Thymus (tissue), 11 donors: ENCODE results near the gene DAB1. TPM values are rescaled to one million over a fixed set of nuclear protein-coding genes. Genes with fewer than 3 reads are reported as not detected.
"Not testable (repeated sequence)": the region's sequence is repeated elsewhere in the genome, so short reads cannot be mapped to it uniquely, and the experiment has no call there.

Source experiments
- DNase-seq, 9 donors: peaks; one replicate each; pipeline ENCODE4 v3.0.0-alpha.2; 2013; ENCODE audit warnings: low spot score in 9 of 9, low read depth in 6 of 9, missing footprints in 1 of 9
- H3K27ac ChIP-seq, 2 donors: one replicate each; pipeline ENCODE4 v1.5.1; 2013; ENCODE audit warnings: control low read depth in 1 of 2, low read depth in 1 of 2, low read length in 1 of 2, mild to moderate bottlenecking in 1 of 2, moderate library complexity in 1 of 2
- H3K27me3 ChIP-seq, 2 donors: one replicate each; pipeline ENCODE4 v1.5.1; 2013; ENCODE audit warnings: low read length in 1 of 2; ENCODE audit not compliant: control insufficient read depth in 2 of 2, insufficient read depth in 1 of 2
- H3K36me3 ChIP-seq, 2 donors: one replicate each; pipeline ENCODE4 v1.5.1; 2013; ENCODE audit warnings: low read length in 1 of 2, mild to moderate bottlenecking in 1 of 2, moderate library complexity in 1 of 2; ENCODE audit not compliant: control insufficient read depth in 2 of 2, insufficient read depth in 2 of 2
- H3K4me1 ChIP-seq, 2 donors: one replicate each; pipeline ENCODE4 v1.5.1; 2013; ENCODE audit warnings: low read length in 2 of 2; ENCODE audit not compliant: control insufficient read depth in 2 of 2, insufficient read depth in 2 of 2
- H3K4me3 ChIP-seq, 2 donors: one replicate each; pipeline ENCODE4 v1.5.1; 2013; ENCODE audit warnings: low read length in 2 of 2, control low read depth in 1 of 2, mild to moderate bottlenecking in 1 of 2
- H3K9me3 ChIP-seq, 2 donors: one replicate each; pipeline ENCODE4 v1.5.1; 2013; ENCODE audit warnings: low read length in 1 of 2, mild to moderate bottlenecking in 1 of 2; ENCODE audit not compliant: control insufficient read depth in 2 of 2, insufficient read depth in 1 of 2
- WGBS: extraction: QIAGEN DNeasy Blood & Tissue Kit; methylation state at CpG from one replicate; pipeline ENCODE4 v1.1.7; 2013; 5-methylcytosine and 5-hydroxymethylcytosine counted together
- polyA plus RNA-seq: library from polyadenylated mRNA; stranded (reverse); fragments of 200-250 nt; gene quantifications from one replicate; pipeline ENCODE4 v1.2.3, GENCODE V29; 2013
- total RNA-seq: library from RNA; stranded (reverse); fragments of 120-200 nt; gene quantifications from one replicate; pipeline ENCODE4 v1.2.4, GENCODE V29; 2013
- donor health status: healthy.

Gene DAB1
- total and polyA plus RNA-seq, 2 donors, result 0.09 to 0.23 TPM

- H3K9me3 ChIP-seq, result no peaks in the 10 kb centered on the region
- H3K4me3 ChIP-seq, result no peak overlapping the region
- no peaks in the 10 kb centered on the region for H3K27me3 ChIP-seq
- H3K4me1 ChIP-seq, result no peaks in the 10 kb centered on the region
- no peaks in the 10 kb centered on the region for H3K36me3 ChIP-seq
- DNase-seq, result no peak
- no peak overlapping the region for H3K27ac ChIP-seq
These were observed 201.6 kb downstream of the DAB1 start for GRCh38 chr1:57222307-57222706.

GRCh38 chr1:57220905-57221304 lies 203.0 kb downstream of the DAB1 start:
- H3K36me3 ChIP-seq, H3K4me1 ChIP-seq, H3K4me3 ChIP-seq, H3K27me3 ChIP-seq, H3K27ac ChIP-seq, DNase-seq, H3K9me3 ChIP-seq: not testable (repeated sequence)
- 89% methylated on average over 1 of the region's 2 CpGs for WGBS

- no peak overlapping the region for H3K4me3 ChIP-seq
- no peaks in the 10 kb centered on the region for H3K9me3 ChIP-seq
- H3K4me1 ChIP-seq, result no peaks in the 10 kb centered on the region
- no peak for DNase-seq
- no peaks in the 10 kb centered on the region for H3K36me3 ChIP-seq
- no peaks in the 10 kb centered on the region for H3K27me3 ChIP-seq
- WGBS, result 62% methylated on average over 6 of the region's 6 CpGs
- H3K27ac ChIP-seq, result no peak overlapping the region
These were observed 205.3 kb downstream of the DAB1 start for GRCh38 chr1:57218487-57219079.

GRCh38 chr1:57217905-57218304 lies 206.0 kb downstream of the DAB1 start:
- H3K27ac ChIP-seq, result no peak overlapping the region

GRCh38 chr1:57214951-57215575 lies 208.8 kb downstream of the DAB1 start:
- Histone ChIP-seq H3K4me3 (no peak overlapping the region), H3K27ac (no peak overlapping the region), H3K36me3 (no peaks in the 10 kb centered on the region), H3K4me1 (no peaks in the 10 kb centered on the region), H3K27me3 (no peaks in the 10 kb centered on the region), H3K9me3 (no peaks in the 10 kb centered on the region)
- WGBS, result 77% methylated on average over 5 of the region's 5 CpGs
- no peak for DNase-seq

More at GRCh38 chr1:57217905-57218304, 206.0 kb downstream of the DAB1 start:
- 95% methylated on average over 7 of the region's 7 CpGs for WGBS
- Histone ChIP-seq H3K27me3 (no peaks in the 10 kb centered on the region), H3K36me3 (no peaks in the 10 kb centered on the region), H3K9me3 (no peaks in the 10 kb centered on the region), H3K4me3 (no peak overlapping the region), H3K4me1 (no peaks in the 10 kb centered on the region)
- DNase-seq, result no peak

- DNase-seq, result no peak
- Histone ChIP-seq H3K27ac (no peak overlapping the region), H3K9me3 (no peaks in the 10 kb centered on the region), H3K36me3 (no peaks in the 10 kb centered on the region), H3K27me3 (no peaks in the 10 kb centered on the region), H3K4me3 (no peak overlapping the region), H3K4me1 (no peaks in the 10 kb centered on the region)
- 87% methylated on average over 2 of the region's 2 CpGs for WGBS
These were observed 213.0 kb downstream of the DAB1 start for GRCh38 chr1:57210881-57211280.

GRCh38 chr1:57209495-57209894 lies 214.4 kb downstream of the DAB1 start:
- H3K27me3 ChIP-seq, result no peaks in the 10 kb centered on the region
- H3K36me3 ChIP-seq, result no peaks in the 10 kb centered on the region
- H3K9me3 ChIP-seq, result no peaks in the 10 kb centered on the region
- 97% methylated on average over 1 of the region's 1 CpG for WGBS
- no peak for DNase-seq
- H3K27ac ChIP-seq, result no peak overlapping the region
- no peak overlapping the region for H3K4me3 ChIP-seq
- H3K4me1 ChIP-seq, result no peaks in the 10 kb centered on the region

GRCh38 chr1:57208741-57209302 lies 215.0 kb downstream of the DAB1 start:
- no peaks in the 10 kb centered on the region for H3K36me3 ChIP-seq
- no peak overlapping the region for H3K4me3 ChIP-seq
- H3K4me1 ChIP-seq, result no peaks in the 10 kb centered on the region
- no peaks in the 10 kb centered on the region for H3K27me3 ChIP-seq
- H3K27ac ChIP-seq, result no peak overlapping the region
- no peaks in the 10 kb centered on the region for H3K9me3 ChIP-seq
- WGBS, result 97% methylated on average over 1 of the region's 1 CpG
- no peak for DNase-seq

GRCh38 chr1:57206038-57206437 lies 217.8 kb downstream of the DAB1 start:
- Histone ChIP-seq H3K36me3 (no peaks in the 10 kb centered on the region), H3K27me3 (no peaks in the 10 kb centered on the region), H3K9me3 (no peaks in the 10 kb centered on the region), H3K4me3 (no peak overlapping the region), H3K4me1 (peaks cover 0 to 2% of the 10 kb centered on the region in 2 donors), H3K27ac (no peak overlapping the region)
- DNase-seq, result no peak
